H1 (cell line): ENCODE results near the gene BTNL3. TPM values are rescaled to one million over a fixed set of nuclear protein-coding genes. Genes with fewer than 3 reads are reported as not detected.
A peak's percentile ranks its signal among the peaks of the same experiment; 100 is the strongest.

Experiments used
- CTCF ChIA-PET: fragments of 300-600 bp; sonication (Branson Sonifier 250); formaldehyde crosslinking; loops from one replicate; lab custom pipeline; 2021; ENCODE audit not compliant: partially characterized antibody; lab: Charles Lee
- POLR2A ChIA-PET: fragments of 300-600 bp; sonication (Branson Sonifier 250); formaldehyde crosslinking; loops from one replicate; lab custom pipeline; 2021; ENCODE audit warnings: inconsistent platforms; ENCODE audit not compliant: partially characterized antibody; lab: Charles Lee
- DNase-seq, 2 experiments: peaks; one replicate each; pipeline versions ENCODE4 v3.0.0 to v3.0.0-alpha.2; 2010 to 2022; ENCODE audit warnings: low spot score in 2 of 2, low read depth in 1 of 2, mixed read lengths in 1 of 2
- FAIRE-seq: peaks from 2 replicates; lab custom pipeline; 2011; peaks lifted over from hg19 to GRCh38; lab: Jason Lieb, UNC
- H2AFZ ChIP-seq: 2 replicates; pipeline ENCODE4 v1.8.1; 2012; ENCODE audit warnings: low read length, inconsistent platforms
- H2AK5ac ChIP-seq: 2 replicates; pipeline ENCODE4 v1.6.1; 2013; ENCODE audit warnings: low read depth, low read length
- H2BK120ac ChIP-seq: replicated peaks from 2 replicates; pipeline ENCODE3; 2013; ENCODE audit warnings: low read depth, low read length, inconsistent platforms
- H2BK12ac ChIP-seq: 2 replicates; pipeline ENCODE4 v1.6.1; 2013; ENCODE audit warnings: low read depth, low read length
- H2BK15ac ChIP-seq: 2 replicates; pipeline ENCODE4 v1.6.1; 2013; ENCODE audit warnings: low read length
- H2BK20ac ChIP-seq: 2 replicates; pipeline ENCODE4 v1.6.1; 2013; ENCODE audit warnings: low read length
- H2BK5ac ChIP-seq: 2 replicates; pipeline ENCODE4 v1.6.1; 2013; ENCODE audit warnings: low read depth, low read length
- H3K14ac ChIP-seq: 2 replicates; pipeline ENCODE4 v1.6.1; 2013; ENCODE audit warnings: inconsistent platforms; ENCODE audit not compliant: insufficient read length
- H3K18ac ChIP-seq: 2 replicates; pipeline ENCODE4 v1.6.1; 2013; ENCODE audit warnings: low read length; ENCODE audit errors: extremely low read depth
- H3K23ac ChIP-seq: 2 replicates; pipeline ENCODE4 v1.6.1; 2013; ENCODE audit warnings: inconsistent platforms; ENCODE audit not compliant: insufficient read length
- H3K23me2 ChIP-seq: 2 replicates; pipeline ENCODE4 v1.6.1; 2013; ENCODE audit warnings: low read depth, low read length
- H3K27ac ChIP-seq: 2 replicates; pipeline ENCODE4 v1.6.1; 2011; ENCODE audit warnings: low read depth, low read length, inconsistent platforms
- H3K27me3 ChIP-seq, 4 experiments: replicated peaks in 1 of 4; 1 replicate in 1 of 4; 2 replicates in 3 of 4; pipeline versions ENCODE4 v1.6.1 to v1.8.1; 2011 to 2013; ENCODE audit warnings: low read length in 3 of 4, mild to moderate bottlenecking in 3 of 4, inconsistent platforms in 2 of 4, mixed read lengths in 2 of 4, moderate library complexity in 1 of 4; ENCODE audit not compliant: control insufficient read depth in 3 of 4, insufficient read depth in 3 of 4; ENCODE audit errors: extremely low read depth in 1 of 4
- H3K36me3 ChIP-seq, 4 experiments: 2 replicates each; pipeline versions ENCODE4 v1.6.1 to v1.8.1; 2011 to 2013; ENCODE audit warnings: mild to moderate bottlenecking in 4 of 4, low read length in 3 of 4, moderate library complexity in 2 of 4, control low read depth in 1 of 4, inconsistent platforms in 1 of 4; ENCODE audit not compliant: insufficient read depth in 4 of 4, control insufficient read depth in 2 of 4
- H3K4ac ChIP-seq: replicated peaks from 2 replicates; pipeline ENCODE3; 2013; ENCODE audit warnings: low read length, low read depth, mixed read lengths, inconsistent platforms; ENCODE audit not compliant: insufficient read length
- H3K4me1 ChIP-seq, 4 experiments: replicated peaks in 1 of 4; 1 replicate in 1 of 4; 2 replicates in 3 of 4; pipeline versions ENCODE4 v1.6.1 to v1.8.1; 2011 to 2013; ENCODE audit warnings: low read length in 3 of 4, inconsistent platforms in 2 of 4, mixed read lengths in 1 of 4; ENCODE audit not compliant: insufficient read depth in 4 of 4, control insufficient read depth in 3 of 4
- H3K4me2 ChIP-seq, 2 experiments: 2 replicates each; pipeline versions ENCODE4 v1.6.1 to v1.8.1; 2011 to 2013; ENCODE audit warnings: low read depth in 2 of 2, low read length in 2 of 2, control low read depth in 1 of 2, inconsistent platforms in 1 of 2, mild to moderate bottlenecking in 1 of 2; ENCODE audit not compliant: insufficient read depth in 1 of 2
- H3K4me3 ChIP-seq, 4 experiments: fragments of 200-600, 300-600 bp in 1 of 4; sonication (generic), shearing (Covaris generic), sonication (Bioruptor Twin) in 1 of 4; 2 replicates each; pipeline versions ENCODE4 v1.5.1 to v1.8.1; 2011 to 2016; ENCODE audit warnings: low read length in 4 of 4, low read depth in 3 of 4, control low read depth in 2 of 4, inconsistent platforms in 2 of 4, mild to moderate bottlenecking in 2 of 4, mixed read lengths in 1 of 4, moderate library complexity in 1 of 4; ENCODE audit not compliant: insufficient read depth in 2 of 4; ENCODE audit errors: extremely low read depth in 1 of 4
- H3K56ac ChIP-seq: replicated peaks from 2 replicates; pipeline ENCODE3; 2013; ENCODE audit warnings: low read depth, mild to moderate bottlenecking, mixed read lengths, low read length, inconsistent platforms; ENCODE audit not compliant: insufficient read length
- H3K79me1 ChIP-seq: 2 replicates; pipeline ENCODE4 v1.6.1; 2013; ENCODE audit warnings: low read depth, low read length, control low read depth
- H3K79me2 ChIP-seq, 2 experiments: 2 replicates each; pipeline versions ENCODE4 v1.6.1 to v1.8.1; 2012 to 2013; ENCODE audit warnings: low read length in 2 of 2, mild to moderate bottlenecking in 2 of 2, inconsistent platforms in 1 of 2; ENCODE audit not compliant: insufficient read depth in 2 of 2, control insufficient read depth in 1 of 2
- H3K9ac ChIP-seq, 4 experiments: replicated peaks in 1 of 4; 1 replicate in 1 of 4; 2 replicates in 3 of 4; pipeline versions ENCODE4 v1.6.1 to v1.8.1; 2011 to 2013; ENCODE audit warnings: low read depth in 3 of 4, low read length in 3 of 4, control low read depth in 2 of 4, mild to moderate bottlenecking in 2 of 4, moderate library complexity in 2 of 4, inconsistent platforms in 1 of 4; ENCODE audit errors: extremely low read depth in 1 of 4
- H3K9me3 ChIP-seq, 2 experiments: 2 replicates each; pipeline versions ENCODE4 v1.6.1 to v1.8.1; 2012 to 2013; ENCODE audit warnings: mild to moderate bottlenecking in 2 of 2, moderate library complexity in 2 of 2, control low read depth in 1 of 2, inconsistent platforms in 1 of 2, low read depth in 1 of 2, low read length in 1 of 2, mixed read lengths in 1 of 2; ENCODE audit not compliant: insufficient read depth in 2 of 2
- H4K20me1 ChIP-seq, 2 experiments: replicated peaks in 1 of 2; 2 replicates each; pipeline versions ENCODE3 to v1.8.1; 2011 to 2013; ENCODE audit warnings: inconsistent platforms in 2 of 2, low read length in 2 of 2, mild to moderate bottlenecking in 1 of 2; ENCODE audit not compliant: insufficient read depth in 2 of 2, control insufficient read depth in 1 of 2
- H4K5ac ChIP-seq: 2 replicates; pipeline ENCODE4 v1.6.1; 2013; ENCODE audit warnings: low read length, low read depth, mixed read lengths, inconsistent platforms; ENCODE audit not compliant: insufficient read length
- H4K8ac ChIP-seq: 2 replicates; pipeline ENCODE4 v1.8.0; 2013; ENCODE audit warnings: mild to moderate bottlenecking, moderate library complexity, low read length, inconsistent platforms; ENCODE audit not compliant: insufficient read depth; ENCODE audit errors: extremely low read depth
- H4K91ac ChIP-seq: replicated peaks from 2 replicates; pipeline ENCODE3; 2013; ENCODE audit warnings: low read length, mixed read lengths, inconsistent platforms; ENCODE audit not compliant: insufficient read length
- ASH2L ChIP-seq: fragments of 200-600, 300-600 bp; sonication (generic); IDR thresholded peaks from one replicate; pipeline ENCODE4 v1.7.1; 2017; ENCODE audit warnings: low read length
- ATF3 ChIP-seq: IDR thresholded peaks from 2 replicates; pipeline ENCODE4 v1.6.1; 2011; ENCODE audit warnings: low read depth, mild to moderate bottlenecking, low read length; ENCODE audit not compliant: insufficient read depth
- CHD1 ChIP-seq: IDR thresholded peaks from 2 replicates; pipeline ENCODE4 v1.6.1; 2012; ENCODE audit warnings: low read depth, low read length, improper control_type of control experiment
- EGR1 ChIP-seq: IDR thresholded peaks from 2 replicates; pipeline ENCODE4 v1.6.1; 2011; ENCODE audit warnings: low read depth, low read length, borderline replicate concordance
- FOSL1 ChIP-seq: IDR thresholded peaks from 2 replicates; pipeline ENCODE4 v1.6.1; 2011; ENCODE audit warnings: mild to moderate bottlenecking, low read depth, low read length, moderate library complexity; ENCODE audit not compliant: insufficient read depth
- HDAC6 ChIP-seq: IDR thresholded peaks from one replicate; pipeline ENCODE4 v1.7.1; 2012; ENCODE audit warnings: low read depth, mild to moderate bottlenecking, inconsistent platforms, low read length, moderate library complexity
- PHF8 ChIP-seq: fragments of 200-600 bp; sonication (generic); conservative IDR thresholded peaks from 2 replicates; pipeline ENCODE4 v1.7.1; 2012; ENCODE audit warnings: low read depth, mild to moderate bottlenecking, inconsistent platforms, low read length, moderate library complexity
- POLR2A ChIP-seq, 2 experiments: IDR thresholded peaks; 1 replicate in 1 of 2; 2 replicates in 1 of 2; pipeline ENCODE4 v1.6.1; 2011; ENCODE audit warnings: low read depth in 2 of 2, low read length in 2 of 2, mild to moderate bottlenecking in 2 of 2; ENCODE audit errors: control extremely low read depth in 1 of 2
- RNF2 ChIP-seq: fragments of 200-900, 300-1000 bp; sonication (generic); IDR thresholded peaks from 2 replicates; pipeline ENCODE4 v1.7.1; 2016; ENCODE audit warnings: borderline replicate concordance, low read depth, mild to moderate bottlenecking, antibody characterized with exemption, low read length; ENCODE audit not compliant: poor library complexity, severe bottlenecking; ENCODE audit errors: missing control alignments
- SUZ12 ChIP-seq: fragments of 200-600 bp; sonication (generic); IDR thresholded peaks from 2 replicates; pipeline ENCODE4 v1.6.1; 2012; ENCODE audit warnings: mild to moderate bottlenecking, inconsistent platforms, low read length, moderate library complexity, mixed read lengths
- TAF1 ChIP-seq: IDR thresholded peaks from 2 replicates; pipeline ENCODE4 v1.6.1; 2011; ENCODE audit warnings: mild to moderate bottlenecking, low read depth, low read length
- TCF12 ChIP-seq: IDR thresholded peaks from 2 replicates; pipeline ENCODE4 v1.6.1; 2011; ENCODE audit warnings: low read depth, mild to moderate bottlenecking, low read length
- YY1 ChIP-seq: IDR thresholded peaks from 2 replicates; pipeline ENCODE4 v1.6.1; 2011; ENCODE audit warnings: low read depth, mild to moderate bottlenecking, low read length
- WGBS, 2 experiments: shearing (Covaris generic) in 1 of 2; methylation state at CpG; one replicate each; pipeline versions ENCODE4 v1.1.6 to v1.1.7; 2013 to 2015; ENCODE audit warnings: low lambda C conversion rate in 2 of 2, mixed read lengths in 2 of 2, inconsistent platforms in 1 of 2, low coverage in 1 of 2, missing lambda C conversion rate in 1 of 2; ENCODE audit not compliant: insufficient replicate concordance in 2 of 2, insufficient coverage in 1 of 2, insufficient read length in 1 of 2; ENCODE audit errors: extremely low coverage in 1 of 2, missing lambda C conversion rate in 1 of 2; 5-methylcytosine and 5-hydroxymethylcytosine counted together
- polyA plus RNA-seq, 7 experiments: library from polyadenylated mRNA; depleted of rRNA in 3 of 7; stranded (reverse) in 5 of 7; unstranded in 2 of 7; fragments of >200 nt in 5 of 7; fragments of 200-250 nt in 2 of 7; gene quantifications; 1 replicate in 5 of 7; 2 replicates in 1 of 7; 4 replicates in 1 of 7; pipeline versions ENCODE4 v1.2.1 to v1.2.3, GENCODE V29; 2011 to 2013; ENCODE audit warnings: missing spikeins in 2 of 7, mixed read lengths in 2 of 7
- total RNA-seq: library from RNA; stranded (reverse); fragmentation: NEBNext Ultra II Directional; extraction: Animal tissue kit (Norgen Biotek cat#: 25700); gene quantifications from 2 replicates; pipeline ENCODE4 v1.2.1, GENCODE V29; 2021

BTNL3 gene
- total and polyA plus RNA-seq, 2 of the 8 experiments (the other 6 are each of a cell fraction or from before 2014, with no cell fraction given): not detected

GRCh38 chr5:181036816-181037364, 48.2 kb downstream of the BTNL3 start:
- no peak overlapping the region for H3K23ac ChIP-seq
- DNase-seq: peak in 1 of 2 experiments; percentile 40
- no peak overlapping the region for H3K4ac ChIP-seq
- H3K9ac ChIP-seq: no peak overlapping the region
- no peak overlapping the region for H2BK20ac ChIP-seq
- no peak overlapping the region for H3K18ac ChIP-seq
- H4K8ac ChIP-seq: peak overlapping the region; percentile 16
- H4K5ac ChIP-seq: no peak overlapping the region
- H3K36me3 ChIP-seq: no peaks in the 10 kb centered on the region
- H2BK5ac ChIP-seq: no peak overlapping the region
- CTCF ChIA-PET: interaction anchor here (1.4 kb wide), 1 partner anchor 12 kb away, joined by 9 read pairs; no protein-coding TSS in a partner anchor
- no peak overlapping the region for H3K4me3 ChIP-seq
- no peak overlapping the region for H3K27ac ChIP-seq
- no peaks in the 10 kb centered on the region for H3K23me2 ChIP-seq
- peaks cover 0 to 13% (median 8%) of the 10 kb centered on the region in 4 experiments; a peak in 5 of 7 replicates for H3K4me1 ChIP-seq
- no peak overlapping the region for H4K91ac ChIP-seq
- 79% methylated on average over 12 of the region's 13 CpGs; no CpG with 5 or more reads in 1 of the 2 experiments for WGBS, 2 experiments
- no peak overlapping the region for H2BK15ac ChIP-seq
- H2AK5ac ChIP-seq: no peak overlapping the region
- H2BK12ac ChIP-seq: no peak overlapping the region
- H3K79me1 ChIP-seq: no peaks in the 10 kb centered on the region
- H3K14ac ChIP-seq: no peak overlapping the region
- POLR2A ChIA-PET: interaction anchor here (0.6 to 2.6 kb wide), 2 partner anchors 9 to 71 kb away, joined by 3 to 11 read pairs; no protein-coding TSS in a partner anchor
- 0 out of 4 replicates have a peak overlapping the region, but pooled peaks of 1 of the 2 experiments have one; percentile 8 for H3K4me2 ChIP-seq
- no peaks in the 10 kb centered on the region for H4K20me1 ChIP-seq
- peaks cover 4 to 8% of the 10 kb centered on the region in 2 experiments; a peak in 2 of 4 replicates for H3K9me3 ChIP-seq
- no peaks in the 10 kb centered on the region for H3K79me2 ChIP-seq
- no peak overlapping the region for H3K56ac ChIP-seq
- no peaks in the 10 kb centered on the region; a peak in 1 of 7 replicates for H3K27me3 ChIP-seq
- no peak for FAIRE-seq
- TF ChIP-seq ASH2L (no peak), YY1 (no peak), RNF2 (no peak), FOSL1 (no peak), SUZ12 (no peak), TAF1 (no peak), CHD1 (no peak), EGR1 (no peak), TCF12 (no peak), POLR2A (IDR thresholded peaks at IDR 0.05; ENCODE audit: control extremely low read depth in 1 of 2, low read depth in 2 of 2, low read length in 2 of 2) (no peak), HDAC6 (no peak), PHF8 (no peak), ATF3 (no peak)
- no peak overlapping the region for H2AFZ ChIP-seq
- H2BK120ac ChIP-seq: no peak overlapping the region
